ENCODE results near the gene RBM4. TPM values are rescaled to one million over a fixed set of nuclear protein-coding genes. Genes with fewer than 3 reads are reported as not detected.

Gene RBM4
- total RNA-seq, 1 experiment from 2014 or later, result 272 TPM

DNA sequence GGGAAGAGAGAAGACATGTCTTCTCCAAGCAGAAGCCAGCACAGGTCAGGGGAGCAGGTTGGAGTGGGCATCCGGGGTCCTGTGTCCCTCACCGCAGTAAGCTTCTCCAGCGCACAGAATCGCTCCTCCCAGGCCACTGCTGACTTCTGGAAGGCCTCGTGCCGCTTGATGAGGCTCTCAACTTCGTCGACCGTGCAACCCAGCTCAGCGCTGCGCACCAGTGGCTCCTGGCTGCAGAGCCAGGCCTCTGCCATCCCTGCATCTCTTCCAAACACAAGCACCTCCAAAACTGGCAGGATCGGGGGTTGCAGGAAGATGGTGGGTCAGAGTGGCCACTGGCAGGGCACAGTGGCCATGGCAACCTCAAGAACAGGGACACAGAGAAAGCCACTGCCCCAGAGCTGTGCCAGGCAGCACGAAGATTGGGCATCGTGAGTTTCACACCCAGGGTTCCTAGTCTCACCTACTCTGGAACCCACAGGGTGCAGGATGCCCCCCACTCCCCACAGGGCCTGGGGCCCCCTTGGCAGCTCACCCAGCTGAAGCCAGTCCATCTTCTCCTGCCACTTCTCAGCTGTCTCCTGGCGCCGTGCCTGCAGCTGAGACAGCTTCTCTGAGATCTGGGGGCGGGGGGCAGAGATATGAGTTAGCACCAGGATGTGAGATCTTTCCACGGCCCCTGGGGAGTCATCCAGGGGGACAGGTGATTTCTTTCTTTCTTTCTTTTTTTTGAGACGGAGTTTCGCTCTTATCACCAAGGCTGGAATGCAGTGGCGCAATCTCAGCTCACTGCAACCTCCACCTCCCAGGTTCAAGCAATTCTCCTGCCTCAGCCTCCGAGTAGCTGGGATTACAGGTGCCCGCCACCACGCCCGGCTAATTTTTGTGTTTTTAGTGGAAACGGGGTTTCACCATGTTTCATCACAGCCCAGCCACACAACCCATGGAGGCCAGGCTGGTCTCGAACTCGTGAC is 50.3 kb downstream of the RBM4 start:
- no peaks in the 10 kb centered on the region for H3K27me3 Mint-ChIP-seq (ENCODE audit: low read depth)
- TF ChIP-seq, protein P1, sequence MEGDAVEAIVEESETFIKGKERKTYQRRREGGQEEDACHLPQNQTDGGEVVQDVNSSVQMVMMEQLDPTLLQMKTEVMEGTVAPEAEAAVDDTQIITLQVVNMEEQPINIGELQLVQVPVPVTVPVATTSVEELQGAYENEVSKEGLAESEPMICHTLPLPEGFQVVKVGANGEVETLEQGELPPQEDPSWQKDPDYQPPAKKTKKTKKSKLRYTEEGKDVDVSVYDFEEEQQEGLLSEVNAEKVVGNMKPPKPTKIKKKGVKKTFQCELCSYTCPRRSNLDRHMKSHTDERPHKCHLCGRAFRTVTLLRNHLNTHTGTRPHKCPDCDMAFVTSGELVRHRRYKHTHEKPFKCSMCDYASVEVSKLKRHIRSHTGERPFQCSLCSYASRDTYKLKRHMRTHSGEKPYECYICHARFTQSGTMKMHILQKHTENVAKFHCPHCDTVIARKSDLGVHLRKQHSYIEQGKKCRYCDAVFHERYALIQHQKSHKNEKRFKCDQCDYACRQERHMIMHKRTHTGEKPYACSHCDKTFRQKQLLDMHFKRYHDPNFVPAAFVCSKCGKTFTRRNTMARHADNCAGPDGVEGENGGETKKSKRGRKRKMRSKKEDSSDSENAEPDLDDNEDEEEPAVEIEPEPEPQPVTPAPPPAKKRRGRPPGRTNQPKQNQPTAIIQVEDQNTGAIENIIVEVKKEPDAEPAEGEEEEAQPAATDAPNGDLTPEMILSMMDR (conservative IDR thresholded peaks at IDR 0.05), result no peak
- Histone ChIP-seq H2BK120ac (ENCODE audit: low read depth, low read length, poor library complexity, severe bottlenecking) (no peak overlapping the region), H3K56ac (ENCODE audit: insufficient read length, low read depth, low read length) (no peak overlapping the region), H3T11ph (ENCODE audit: low read length) (no peak overlapping the region), H4K8ac (replicated peaks; ENCODE audit: insufficient read length, low read depth, low read length) (no peak overlapping the region), H2BK20ac (ENCODE audit: low read depth, low read length, poor library complexity, severe bottlenecking) (no peak overlapping the region), H3K4me1 (ENCODE audit: insufficient read depth, low read length) (no peaks in the 10 kb centered on the region), H3K18ac (ENCODE audit: insufficient read length, low read depth, low read length) (no peak overlapping the region), H2BK15ac (ENCODE audit: low read depth, low read length) (no peak overlapping the region), H3K23ac (ENCODE audit: insufficient read length, low read depth, low read length) (no peak overlapping the region), H2AFZ (ENCODE audit: low read length) (no peak overlapping the region), H3K4me2 (ENCODE audit: insufficient read depth, insufficient read length, low read length) (no peak overlapping the region), H3K79me1 (ENCODE audit: insufficient read depth, low read depth, low read length, poor library complexity, severe bottlenecking) (no peaks in the 10 kb centered on the region), H4K91ac (ENCODE audit: insufficient read length, low read depth, low read length) (no peak overlapping the region), H3K9ac (ENCODE audit: extremely low read depth, insufficient read length, low read length) (no peak overlapping the region), H2AK5ac (ENCODE audit: insufficient read length, low read length) (no peak overlapping the region), H4K5ac (ENCODE audit: insufficient read length, low read depth, low read length) (no peak overlapping the region), H3K23me2 (ENCODE audit: insufficient read length, low read depth, low read length, poor library complexity, severe bottlenecking) (no peaks in the 10 kb centered on the region), H3K27me3 (ENCODE audit: insufficient read depth, low read length) (no peaks in the 10 kb centered on the region), H3K14ac (ENCODE audit: insufficient read depth, low read length) (no peak overlapping the region), H4K20me1 (ENCODE audit: control insufficient read depth, insufficient read depth, insufficient read length) (no peaks in the 10 kb centered on the region), H3K9me3 (ENCODE audit: control insufficient read depth, low read depth, low read length) (no peaks in the 10 kb centered on the region), H3K79me2 (ENCODE audit: insufficient read depth, low read length) (no peaks in the 10 kb centered on the region), H3K4ac (ENCODE audit: low read depth, low read length) (no peak overlapping the region), H3K27ac (ENCODE audit: insufficient read length, low read depth, low read length) (no peak overlapping the region), H2BK5ac (ENCODE audit: insufficient read length, low read length) (no peak overlapping the region), H2BK12ac (ENCODE audit: insufficient read length, low read depth, low read length) (no peak overlapping the region)
- H3K36me3 Mint-ChIP-seq (ENCODE audit: insufficient read depth in 1 of 3, low read depth in 3 of 3), result peaks cover 20 to 93% (median 87%) of the 10 kb centered on the region in 3 experiments
- no peak for DNase-seq
- no CpG with 5 or more reads among the region's 28 CpGs for WGBS (ENCODE audit: extremely low coverage, insufficient read length, low lambda C conversion rate)
- peak overlapping the region in 1 of 3 experiments; percentile 91; a peak in 1 of 7 replicates for H3K27ac Mint-ChIP-seq
- H3K9me3 Mint-ChIP-seq, result no peaks in the 10 kb centered on the region
- H3K4me3 Mint-ChIP-seq, result no peak overlapping the region
- H3K4me1 Mint-ChIP-seq, result no peaks in the 10 kb centered on the region
